NCI-H1417 treated with DMSO at 0.1 percent for 48 hours (cell line): ENCODE measurements around the gene RABGAP1L.
"Not testable (repeated sequence)": the region's sequence is repeated elsewhere in the genome, so short reads cannot be mapped to it uniquely, and the experiment has no call there.

Experiments
- DNase-seq: peaks from one replicate; lab custom pipeline; 2025; lab: John Stamatoyannopoulos, UW

RABGAP1L gene

DNA sequence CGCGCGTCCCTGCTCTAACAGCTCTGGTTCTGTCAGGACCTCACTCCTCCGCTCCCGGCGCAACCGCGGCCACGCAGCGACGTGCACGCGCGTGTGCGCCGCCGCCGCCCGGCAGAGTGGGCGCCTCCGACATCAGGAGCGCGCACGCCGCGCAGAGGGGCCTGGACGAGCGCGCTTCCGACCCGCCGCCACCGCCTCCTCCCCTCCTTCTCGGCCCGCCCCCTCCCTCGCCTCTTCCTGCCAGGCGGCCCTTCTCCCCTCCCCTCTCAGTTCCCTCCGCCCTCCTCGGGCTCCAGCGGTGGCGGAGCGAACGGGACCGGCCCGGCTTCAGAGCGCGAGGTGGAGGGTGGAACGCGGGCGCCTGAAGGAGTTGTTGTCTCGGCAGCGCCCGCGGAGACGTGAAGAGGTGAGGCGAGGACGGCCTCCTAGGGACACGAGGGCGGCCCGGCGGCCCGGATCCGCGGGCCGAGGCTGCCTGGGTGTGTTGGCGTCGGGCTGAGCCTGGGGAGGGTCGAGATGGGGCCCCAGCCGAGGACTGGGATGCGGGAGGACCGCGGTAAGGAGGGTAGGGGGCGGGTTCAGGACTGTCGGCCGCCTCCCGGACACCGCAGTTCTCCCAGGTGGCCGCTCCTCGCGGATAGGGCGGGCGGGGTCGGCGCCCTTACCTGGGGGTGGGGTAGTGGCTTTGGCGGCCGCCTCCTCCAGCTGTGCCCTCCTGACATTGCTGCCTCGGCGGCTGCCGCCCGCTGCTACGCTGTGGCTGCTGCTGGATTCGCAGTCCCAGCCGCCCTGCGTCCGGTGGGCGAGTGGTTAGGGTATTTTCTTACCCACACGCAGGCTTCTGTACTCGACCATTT lies at the start of gene RABGAP1L:
Gene RABGAP1L, plus strand, starts transcription at position 269 of the 857 bp plus-strand sequence.
- peak; percentile 71 for DNase-seq

DNA sequence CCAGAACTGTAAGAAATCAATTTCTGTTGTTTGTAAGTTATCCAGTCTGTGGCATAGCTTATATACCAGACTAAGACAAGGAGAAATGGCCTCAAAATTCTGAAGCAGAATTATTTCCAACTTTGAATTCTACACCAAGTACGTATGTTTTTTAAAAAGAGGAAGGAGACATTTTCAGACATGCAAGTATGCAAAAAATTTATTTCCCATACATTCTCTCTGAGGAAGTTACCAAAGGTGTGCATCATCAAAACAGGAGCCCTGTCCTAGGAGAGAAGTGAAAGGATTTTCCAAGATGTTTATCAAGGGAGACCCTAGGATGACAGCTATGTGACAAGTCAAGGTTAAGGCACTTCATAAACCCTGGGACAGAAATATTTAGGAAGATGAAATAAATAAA lies 49.3 kb upstream of the RABGAP1L start:
- no peak for DNase-seq

DNA sequence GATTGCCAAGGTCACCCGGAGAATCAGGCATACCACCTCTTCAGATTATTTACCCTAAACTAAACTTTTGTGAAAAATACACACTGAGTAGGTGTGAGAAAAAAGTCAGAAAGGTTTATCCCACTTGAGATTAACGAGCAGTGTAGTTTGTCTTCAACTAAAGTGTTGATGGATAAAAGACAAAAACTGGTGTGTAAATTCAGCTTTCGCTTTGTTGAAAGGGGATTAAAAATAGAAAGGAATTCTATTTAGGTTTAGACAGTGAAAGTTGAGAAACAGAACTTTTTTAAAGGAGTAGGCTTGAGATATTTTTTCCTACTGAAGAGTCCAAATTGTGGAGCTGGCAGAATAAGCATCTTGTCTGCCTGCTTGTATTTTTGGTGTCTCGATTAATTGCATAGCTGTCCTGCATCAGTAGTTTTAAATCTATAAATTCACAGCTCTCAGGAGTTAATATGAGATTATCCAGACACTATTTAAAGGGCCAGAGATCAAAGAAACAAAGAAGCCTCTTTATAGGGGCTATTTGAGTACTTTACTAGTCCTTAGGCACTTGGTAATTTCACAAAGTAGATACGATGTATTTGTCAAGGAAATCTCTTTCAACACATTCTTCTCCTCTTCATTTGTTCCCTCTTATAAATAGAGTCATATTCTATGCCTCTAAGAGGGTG lies 46.7 kb upstream of the RABGAP1L start:
- DNase-seq = no peak

GRCh38 chr1:174114106-174114505 lies 45.2 kb upstream of the RABGAP1L start:
- no peak for DNase-seq

GRCh38 chr1:174114788-174115448 lies 44.4 kb upstream of the RABGAP1L start:
- no peak for DNase-seq

DNA sequence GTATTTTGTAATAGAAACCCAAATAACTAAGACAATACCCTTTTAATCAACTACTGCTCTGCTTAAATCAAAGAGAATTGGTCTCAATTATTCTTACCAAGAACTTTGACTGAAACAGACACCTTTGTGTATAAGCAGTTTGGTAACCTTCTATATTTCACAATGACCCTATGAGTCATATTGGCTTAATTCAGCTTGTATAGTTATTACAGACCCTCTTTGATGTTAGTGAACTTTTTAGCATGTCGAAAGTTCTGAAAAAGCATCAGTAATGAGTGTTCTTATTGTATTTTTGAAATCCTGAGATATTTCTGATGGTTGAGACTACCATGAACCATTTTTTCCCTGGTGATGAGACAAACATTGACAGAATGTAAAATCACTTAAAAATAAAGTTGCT lies 43.3 kb upstream of the RABGAP1L start:
- no peak for DNase-seq

- no peak for DNase-seq
Observed at GRCh38 chr1:174118751-174119150, 40.6 kb upstream of the RABGAP1L start.

GRCh38 chr1:174122318-174122717 lies 37.0 kb upstream of the RABGAP1L start:
- DNase-seq = not testable (repeated sequence)

DNA sequence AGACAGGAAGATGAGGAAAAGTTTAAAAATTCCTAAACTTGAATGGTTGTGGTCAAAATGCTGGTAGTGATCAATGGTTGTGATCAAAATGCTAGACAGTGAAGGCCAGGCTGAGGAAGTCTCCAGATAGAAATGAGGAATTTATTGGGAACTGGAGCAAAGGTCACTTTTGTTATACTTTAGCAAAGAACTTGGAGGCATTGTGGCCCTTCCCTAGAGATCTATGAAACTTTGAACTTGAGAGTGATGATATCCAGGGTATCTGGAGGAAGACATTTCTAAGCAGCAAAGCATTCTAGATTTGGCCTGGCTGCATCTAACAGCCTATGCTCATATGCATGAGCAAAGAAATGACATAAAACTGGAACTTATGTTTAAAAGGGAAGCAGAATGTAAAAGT lies 35.5 kb upstream of the RABGAP1L start:
- no peak for DNase-seq

DNA sequence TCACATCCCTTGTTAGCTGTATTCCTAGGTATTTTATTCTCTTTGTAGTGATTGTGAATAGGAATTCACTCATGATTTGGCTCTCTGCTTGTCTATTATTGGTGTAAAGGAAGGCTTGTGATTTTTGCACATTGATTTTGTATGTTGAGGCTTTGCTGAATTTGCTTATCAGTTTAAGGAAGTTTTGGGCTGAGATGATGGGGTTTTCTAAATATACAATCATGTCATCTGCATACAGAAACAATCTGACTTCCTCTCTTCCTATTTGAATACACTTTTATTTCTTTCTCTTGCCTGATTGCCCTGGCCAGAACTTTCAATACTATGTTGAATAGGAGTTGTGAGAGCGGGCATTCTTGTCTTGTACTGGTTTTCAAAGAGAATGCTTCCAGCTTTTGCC lies 32.1 kb upstream of the RABGAP1L start:
- not testable (repeated sequence) for DNase-seq

DNA sequence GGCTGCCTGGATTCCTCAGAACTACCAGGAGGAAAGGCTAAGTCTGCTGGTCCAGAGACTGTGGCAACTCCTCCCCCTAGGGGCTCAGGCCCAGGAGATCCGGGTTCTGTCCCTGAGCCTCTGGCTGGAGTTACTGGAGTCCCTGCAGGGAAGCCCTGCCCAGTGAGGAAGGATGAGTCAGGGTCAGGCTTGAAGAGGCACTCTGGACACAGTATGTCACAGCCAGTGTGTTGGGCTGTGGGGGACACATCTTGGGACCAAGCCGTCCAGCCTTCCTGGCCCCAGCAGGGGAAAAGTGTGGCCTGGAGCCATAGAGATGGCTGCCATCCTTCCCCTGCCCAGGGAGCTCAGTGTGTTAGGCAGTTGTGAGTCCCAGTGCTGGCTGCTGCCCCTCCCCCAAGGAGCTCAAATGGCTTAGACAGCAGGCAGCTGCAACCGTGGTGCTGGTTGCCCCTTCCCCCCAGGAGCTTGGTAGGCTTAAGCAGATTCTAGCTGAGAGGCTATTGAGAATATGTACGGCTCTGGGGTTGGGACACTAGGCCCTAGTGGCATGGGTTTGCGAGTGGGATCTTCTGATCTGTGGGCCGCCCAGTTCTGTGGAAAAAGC lies 28.2 kb upstream of the RABGAP1L start:
- DNase-seq = no peak

DNA sequence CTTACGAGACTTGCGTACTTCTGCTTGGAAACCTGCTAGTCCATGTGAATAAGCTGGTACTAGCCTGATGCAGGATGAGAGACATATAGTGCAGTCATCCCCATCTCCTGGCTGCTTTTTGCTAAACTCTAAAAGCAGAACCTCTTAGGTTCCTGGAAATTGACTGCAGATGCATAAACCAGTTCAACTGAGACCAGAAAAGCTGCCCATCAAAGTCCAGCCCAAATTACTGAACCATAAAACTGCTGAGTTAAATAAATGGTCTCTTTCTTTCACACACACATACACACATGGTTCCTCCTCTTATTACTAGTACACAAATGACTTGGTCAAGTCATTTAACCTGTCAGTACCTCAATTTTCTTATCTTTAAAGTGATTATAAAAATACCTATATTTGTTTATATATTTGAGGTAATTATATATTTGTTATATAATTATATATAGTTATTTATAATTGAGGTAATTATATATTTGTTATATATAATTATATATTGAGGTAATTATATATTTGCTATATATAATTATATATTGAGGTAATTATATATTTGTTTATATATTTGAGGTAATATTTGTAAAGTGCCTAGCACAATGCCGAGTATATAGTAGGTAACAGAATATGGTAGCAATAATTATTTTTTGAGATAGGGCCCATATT lies 25.2 kb upstream of the RABGAP1L start:
- peak; percentile 12 for DNase-seq

GRCh38 chr1:174135211-174135610 lies 24.1 kb upstream of the RABGAP1L start:
- DNase-seq = no peak

DNA sequence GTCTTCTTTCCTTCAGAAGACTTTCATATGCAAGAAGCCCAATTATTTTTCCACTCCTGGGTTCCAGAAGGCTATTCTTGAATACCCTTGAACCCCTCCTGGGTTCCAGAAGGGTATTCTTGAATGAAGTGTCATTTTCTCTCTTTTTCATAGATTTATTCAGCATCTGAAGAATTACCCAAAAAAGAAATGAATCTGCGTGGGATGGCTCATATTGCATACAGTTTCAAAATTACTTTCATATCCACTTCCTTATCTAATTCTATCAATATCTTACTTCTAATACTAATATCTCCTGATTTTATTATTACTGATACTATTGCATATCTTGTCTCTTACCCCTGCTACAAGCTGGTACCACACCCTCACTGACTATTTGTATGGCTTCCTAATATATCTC lies 22.6 kb upstream of the RABGAP1L start:
- DNase-seq = no peak

DNA sequence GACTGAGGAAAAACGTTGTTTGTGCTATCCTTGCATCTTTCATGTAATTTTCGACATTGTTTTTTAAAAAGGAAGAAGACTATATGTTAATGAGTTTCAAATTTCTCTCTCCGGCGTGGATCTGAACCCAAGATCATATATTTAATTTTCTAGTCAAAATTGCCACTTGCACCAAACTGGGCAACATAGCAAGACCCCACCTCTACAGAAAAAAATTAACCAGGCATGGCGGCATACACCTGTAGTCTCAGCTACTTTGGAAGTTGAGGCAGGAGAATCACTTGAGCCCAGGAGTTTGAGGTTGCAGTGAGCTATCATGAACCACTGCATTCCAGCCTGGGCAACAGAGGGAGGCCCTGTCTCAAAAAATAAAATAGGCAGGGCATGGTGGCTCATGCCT lies 16.5 kb upstream of the RABGAP1L start:
- DNase-seq = no peak

DNA sequence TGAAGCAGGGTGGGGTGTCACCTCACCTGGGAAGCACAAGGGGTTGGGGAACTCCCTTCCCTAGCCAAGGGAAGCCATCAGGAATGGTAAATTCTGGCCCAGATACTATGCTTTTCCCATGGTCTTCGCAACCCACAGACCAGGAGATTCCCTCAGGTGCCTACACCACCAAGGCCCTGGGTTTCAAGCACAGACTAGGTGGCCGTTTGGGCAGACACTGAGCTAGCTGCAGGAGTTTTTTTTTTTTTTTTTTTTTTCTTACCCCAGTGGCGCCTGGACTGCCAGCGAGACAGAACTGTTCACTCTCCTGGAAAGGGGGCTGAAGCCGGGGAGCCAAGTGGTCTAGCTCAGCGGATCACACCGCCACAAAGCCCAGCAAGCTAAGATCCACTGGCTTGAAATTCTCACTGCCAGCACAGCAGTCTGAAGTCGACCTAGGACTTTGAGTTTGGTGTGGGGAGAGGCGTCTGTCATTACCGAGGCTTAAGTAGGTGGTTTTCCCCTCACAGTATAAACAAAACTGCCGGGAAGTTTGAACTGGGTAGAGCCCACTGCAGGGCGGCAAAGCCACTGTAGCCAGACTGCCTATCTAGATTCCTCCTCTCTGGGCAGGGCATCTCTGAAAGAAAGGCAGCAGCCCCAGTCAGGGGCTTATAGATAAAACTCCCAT lies 15.5 kb upstream of the RABGAP1L start:
- not testable (repeated sequence) for DNase-seq

DNA sequence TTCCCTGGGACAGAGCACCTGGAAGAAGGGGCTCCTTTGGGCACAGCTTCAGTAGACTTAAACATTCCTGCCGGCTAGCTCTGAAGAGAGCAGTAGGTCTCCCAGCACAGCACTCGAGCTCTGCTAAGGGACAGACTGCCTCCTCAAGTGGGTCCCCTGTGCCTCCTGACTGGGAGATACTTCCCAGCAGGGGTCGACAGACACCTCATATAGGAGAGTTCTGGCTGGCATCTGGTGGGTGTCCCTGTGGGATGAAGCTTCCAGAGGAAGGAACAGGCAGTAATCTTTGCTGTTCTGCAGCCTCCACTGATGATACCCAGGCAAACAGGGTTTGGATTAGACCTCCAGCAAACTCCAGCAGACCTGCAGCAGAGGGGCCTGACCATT lies 14.9 kb upstream of the RABGAP1L start:
- not testable (repeated sequence) for DNase-seq

DNA sequence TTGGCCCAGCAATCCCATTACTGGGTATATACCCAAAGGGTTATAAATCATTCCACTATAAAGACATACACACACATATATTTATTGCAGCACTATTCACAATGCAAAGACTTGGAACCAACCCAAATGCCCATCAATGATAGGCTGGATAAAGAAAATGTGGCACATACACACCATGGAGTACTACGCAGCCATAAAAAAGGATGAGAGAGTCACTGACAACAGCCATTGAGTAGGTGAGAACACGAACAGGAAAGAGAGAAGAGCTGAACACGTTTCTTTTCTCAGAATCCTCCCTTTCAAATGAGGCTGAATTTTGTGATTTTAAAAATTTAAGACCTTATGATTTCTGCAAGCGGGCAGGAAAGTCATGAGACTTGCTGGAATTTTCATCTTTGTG lies 10.1 kb upstream of the RABGAP1L start:
- no peak for DNase-seq

GRCh38 chr1:174150499-174150898 lies 8.8 kb upstream of the RABGAP1L start:
- no peak for DNase-seq

DNA sequence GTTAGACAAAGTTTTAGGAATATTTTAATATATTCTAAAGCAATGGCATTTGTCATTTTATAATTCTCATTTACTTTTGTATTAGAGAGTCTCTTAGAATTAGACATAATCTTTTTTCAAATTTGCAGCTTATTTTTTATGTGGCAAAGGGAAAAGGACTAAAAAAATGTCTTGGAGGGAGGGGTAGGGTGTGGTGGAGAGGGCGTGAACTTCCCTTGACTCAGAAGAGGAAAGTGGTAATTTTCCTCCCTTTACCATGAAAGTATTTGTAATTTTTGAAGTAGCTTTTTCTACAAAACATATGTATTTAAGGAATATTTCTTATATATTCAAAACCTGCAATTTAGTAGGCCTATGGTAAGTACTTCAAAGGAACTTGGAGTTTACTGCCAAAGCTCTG lies 6.9 kb upstream of the RABGAP1L start:
- DNase-seq = no peak

- no peak for DNase-seq
Observed at GRCh38 chr1:174153085-174153824, 6.1 kb upstream of the RABGAP1L start.
